GM19099 (cell line): Measurements from ENCODE around the gene NUCKS1.

ENCODE experiments used
- POLR2A ChIP-seq: IDR thresholded peaks from 3 replicates; pipeline ENCODE4 v1.6.1; 2011; ENCODE audit warnings: low read depth; ENCODE audit not compliant: insufficient read length; ENCODE audit errors: extremely low read depth

Gene NUCKS1

DNA sequence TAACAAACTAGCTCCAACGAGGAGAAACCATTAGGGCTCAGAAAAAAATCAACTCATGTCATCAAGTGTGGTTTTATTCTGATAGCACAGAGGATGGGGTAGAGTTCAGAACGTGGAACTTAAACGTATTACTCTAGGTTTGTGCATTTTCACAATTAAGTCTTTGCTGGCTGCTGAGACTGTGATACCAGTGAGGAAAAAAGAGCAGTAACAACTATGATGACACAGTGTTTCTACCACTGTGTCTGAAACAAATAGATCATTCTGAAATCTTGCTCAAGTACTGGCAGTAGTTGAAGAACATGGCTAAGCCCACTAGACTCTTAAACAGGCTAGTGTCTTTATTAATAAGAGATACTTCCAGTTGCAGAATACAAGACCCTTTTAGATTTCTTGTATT lies 31.0 kb downstream of the NUCKS1 start:
- TF ChIP-seq POLR2A: no peak

GRCh38 chr1:205716371-205717132 lies 33.4 kb downstream of the NUCKS1 start:
- no peak for TF ChIP-seq POLR2A

DNA sequence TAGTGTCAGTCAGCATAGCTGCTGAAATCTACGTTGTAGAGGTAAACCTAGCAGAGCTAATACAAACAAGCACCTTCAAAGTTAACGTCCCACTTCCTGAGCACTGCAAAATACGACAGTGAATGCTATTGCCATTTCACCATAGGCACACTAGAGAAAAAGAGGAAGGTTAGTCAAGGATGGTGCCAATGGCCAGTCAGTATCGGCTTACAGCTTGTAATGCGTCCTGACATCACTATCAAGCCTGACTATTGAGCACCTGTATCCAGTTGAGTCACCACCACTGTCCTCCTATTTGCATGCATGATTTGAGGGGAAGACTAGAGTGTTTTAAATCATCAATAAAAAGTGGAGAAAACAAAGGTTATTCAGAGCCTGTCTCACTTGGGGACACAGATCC lies 34.4 kb downstream of the NUCKS1 start:
- no peak for TF ChIP-seq POLR2A

DNA sequence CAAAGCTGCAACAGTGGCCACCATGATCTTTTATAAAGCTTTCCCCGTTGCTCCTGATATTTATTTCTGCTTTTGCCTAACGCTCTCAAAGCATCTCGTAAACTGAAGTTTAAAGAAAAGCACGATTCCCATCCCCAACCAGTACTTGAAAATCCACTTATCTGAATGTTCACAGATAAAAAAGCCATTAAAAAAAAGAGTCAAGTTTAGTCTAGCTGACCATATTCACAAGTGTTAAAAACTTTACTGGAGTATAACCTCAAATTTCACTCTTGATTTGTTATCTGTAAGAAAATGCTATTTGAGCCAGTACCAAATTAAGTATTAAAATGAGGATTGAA lies 35.1 kb downstream of the NUCKS1 start:
- TF ChIP-seq POLR2A: no peak

DNA sequence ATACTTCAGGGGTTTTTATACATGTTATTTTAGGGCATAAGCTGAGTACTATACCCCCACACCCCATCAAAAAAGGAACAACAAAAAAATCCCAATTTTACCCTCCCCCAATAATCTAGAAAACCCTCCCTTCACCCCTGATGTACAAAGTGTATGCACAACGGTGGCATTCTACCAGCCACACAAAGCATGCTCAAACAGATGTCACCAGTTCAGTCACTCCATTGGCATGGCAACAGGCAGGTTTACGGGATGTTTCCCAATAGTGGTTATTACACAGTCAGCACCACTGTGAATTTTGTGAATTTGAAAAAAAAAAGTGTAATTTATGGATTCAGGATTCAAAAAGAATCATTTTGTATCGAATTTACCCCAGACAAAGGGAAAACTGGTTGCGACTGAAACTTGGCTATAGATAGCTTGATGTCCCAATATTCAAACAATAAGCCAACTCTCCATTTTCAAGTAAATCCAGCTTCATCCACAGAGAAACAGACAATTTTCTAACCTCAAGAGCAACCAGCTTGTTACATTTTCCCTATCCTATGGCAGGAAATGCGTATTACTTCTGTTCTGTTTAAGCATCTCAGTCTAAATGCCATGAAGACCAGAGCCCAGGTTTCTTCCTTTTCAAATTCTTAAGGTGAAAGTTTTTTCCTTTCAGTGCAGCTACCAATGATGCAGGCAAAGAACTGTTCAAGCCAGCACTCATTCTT lies 35.6 kb downstream of the NUCKS1 start:
- TF ChIP-seq POLR2A: no peak

DNA sequence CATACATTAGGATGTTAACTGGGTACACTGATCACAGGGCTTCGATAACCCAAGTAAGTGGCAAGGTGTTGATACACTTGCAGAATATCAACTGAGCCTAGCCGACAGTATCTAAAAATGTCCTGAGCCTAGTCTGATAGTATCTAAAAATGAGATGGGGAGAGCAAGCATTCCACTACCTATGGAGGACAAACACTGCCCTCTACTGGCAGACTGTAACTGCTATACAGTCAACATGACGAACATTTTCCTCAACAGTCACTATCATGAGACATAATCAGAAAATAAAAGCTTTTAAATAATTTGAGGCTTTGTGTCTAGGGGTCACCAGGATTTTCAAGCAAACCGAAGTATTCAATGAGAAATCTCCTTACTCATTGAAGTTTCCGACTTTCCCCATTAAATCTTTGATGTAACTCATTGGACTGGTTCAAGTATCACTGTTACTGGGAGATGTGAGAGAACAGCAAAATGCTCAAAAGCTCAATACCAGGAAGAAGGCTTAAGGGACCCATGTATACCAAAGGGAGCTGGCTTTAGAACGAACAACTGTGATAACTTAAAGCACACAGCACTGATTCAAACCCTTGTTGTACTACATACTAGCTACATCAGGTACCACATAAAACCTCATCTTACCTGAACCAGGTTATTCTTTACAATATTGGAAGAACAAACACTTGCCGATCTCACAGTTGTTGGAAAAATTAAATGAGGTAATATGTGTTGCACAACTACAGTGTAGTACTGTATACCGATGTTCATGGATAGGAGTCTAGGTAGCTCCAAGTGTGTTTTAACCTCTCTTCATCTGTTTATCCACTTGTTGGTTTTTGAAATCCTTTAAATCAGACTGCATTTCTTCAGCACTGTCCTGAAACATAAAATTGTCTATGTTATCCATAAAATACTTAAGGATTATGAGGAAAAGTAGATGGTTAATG lies 38.6 kb downstream of the NUCKS1 start:
- no peak for TF ChIP-seq POLR2A

DNA sequence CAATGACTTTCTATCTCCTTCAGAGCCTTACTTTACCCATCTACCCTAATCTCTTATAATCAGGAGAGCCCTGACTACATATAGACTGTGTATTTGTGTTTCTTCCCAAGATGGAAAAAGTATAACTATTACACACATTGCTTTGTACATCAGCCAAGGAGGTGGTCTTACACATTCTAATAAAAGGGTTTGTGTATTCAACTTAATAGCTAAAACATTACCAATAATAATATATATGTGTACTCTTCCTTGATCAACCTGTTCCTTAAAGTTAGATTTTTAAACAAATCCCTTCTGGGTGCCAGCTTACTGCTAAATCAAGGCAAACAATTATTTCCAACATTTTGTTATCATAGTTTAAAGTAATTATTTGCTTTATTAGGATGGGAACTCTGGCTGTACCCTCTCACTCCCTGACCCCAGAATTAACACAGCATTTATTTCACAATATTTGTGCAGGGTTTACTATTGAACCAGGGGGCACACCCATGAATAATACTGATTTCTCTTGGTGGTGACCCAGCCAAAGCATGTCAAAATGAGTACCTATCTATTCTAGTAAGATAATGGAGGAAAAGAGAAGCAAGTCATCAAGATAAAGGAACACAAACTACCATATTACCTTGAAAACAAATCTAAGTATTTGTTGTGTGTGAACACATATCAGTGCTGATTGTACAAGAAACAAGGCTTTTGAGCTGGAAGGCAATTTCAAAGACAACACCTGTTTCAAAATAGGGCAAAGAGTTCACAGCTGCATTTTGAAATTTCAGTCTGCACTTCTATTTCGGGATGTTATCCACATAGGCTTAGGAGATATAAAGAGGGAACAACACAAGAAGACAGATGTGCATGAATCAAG lies 39.5 kb downstream of the NUCKS1 start:
- TF ChIP-seq POLR2A: no peak

DNA sequence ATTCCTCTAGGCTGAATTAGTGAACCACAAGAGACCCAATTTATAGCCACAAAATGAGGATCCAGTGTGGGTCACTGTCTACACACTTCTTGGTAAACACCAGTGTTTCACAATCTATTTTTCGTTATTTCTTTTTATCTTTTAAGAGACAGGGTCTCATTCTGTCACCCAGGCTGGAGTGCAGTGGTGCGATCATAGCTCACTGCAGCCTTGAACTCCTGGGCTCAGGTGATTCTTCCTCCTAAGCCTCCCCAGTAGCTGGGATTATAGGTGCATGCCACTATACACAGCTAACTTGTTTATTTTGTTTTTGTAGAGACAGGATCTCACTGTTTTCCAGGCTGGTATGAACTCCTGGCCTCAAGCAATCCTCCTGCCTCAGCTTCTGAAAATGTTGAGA lies 40.3 kb downstream of the NUCKS1 start:
- no peak for TF ChIP-seq POLR2A

DNA sequence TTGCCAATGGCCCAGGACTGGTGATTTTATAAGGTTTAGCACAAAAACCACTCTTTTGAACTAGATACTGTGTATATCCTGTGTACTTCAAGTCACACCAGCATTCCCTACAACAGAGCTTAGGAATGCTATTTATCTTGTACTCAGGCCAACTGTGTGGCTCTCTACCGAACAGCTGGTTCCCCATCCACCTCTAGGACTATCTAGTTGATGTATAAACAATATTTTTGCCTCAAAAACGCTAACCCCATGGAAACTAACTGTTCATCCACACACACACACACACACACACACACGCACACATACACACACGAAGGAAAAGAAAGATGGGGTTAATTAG lies 41.0 kb downstream of the NUCKS1 start:
- no peak for TF ChIP-seq POLR2A

GRCh38 chr1:205706601-205707502 lies 43.1 kb downstream of the NUCKS1 start:
- no peak for TF ChIP-seq POLR2A

DNA sequence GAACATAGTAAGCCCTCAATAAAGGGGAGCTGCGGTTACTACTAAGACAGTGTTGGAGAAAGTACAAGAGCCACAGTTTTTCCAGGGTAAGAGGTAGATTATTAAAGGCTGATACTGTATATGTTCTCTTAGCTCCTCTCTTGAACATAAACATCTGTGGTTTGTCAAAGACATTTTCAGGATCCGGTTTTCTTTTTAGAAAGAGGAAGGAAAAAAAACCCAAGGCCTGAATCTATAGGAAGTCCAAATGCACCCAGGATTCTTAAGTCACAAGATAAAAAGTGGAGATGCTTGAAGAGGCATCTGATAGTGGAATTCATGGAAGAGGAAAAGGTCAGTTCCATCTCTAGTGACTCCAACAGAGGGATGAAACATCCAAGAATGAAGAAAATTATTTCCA lies 45.1 kb downstream of the NUCKS1 start:
- TF ChIP-seq POLR2A: no peak

DNA sequence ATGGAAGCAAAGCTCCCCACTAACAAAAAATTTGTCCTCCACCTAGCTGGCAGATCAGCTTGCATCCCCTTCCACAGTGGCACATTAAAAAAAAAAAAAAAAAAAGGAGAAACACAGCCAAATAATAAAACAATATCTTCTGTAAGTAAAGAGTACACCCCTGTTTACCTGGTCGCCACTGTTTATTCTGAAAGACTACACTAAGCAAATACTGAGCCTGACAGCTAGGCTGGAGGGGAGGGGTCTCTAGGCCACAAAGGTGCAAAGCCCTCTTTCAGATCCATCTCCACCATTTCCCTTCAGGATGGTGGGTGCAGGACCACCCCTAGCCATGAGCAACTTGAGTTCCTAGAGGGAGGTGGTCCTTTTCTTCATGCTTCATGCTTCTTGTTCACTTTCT lies 46.9 kb downstream of the NUCKS1 start:
- TF ChIP-seq POLR2A: no peak

DNA sequence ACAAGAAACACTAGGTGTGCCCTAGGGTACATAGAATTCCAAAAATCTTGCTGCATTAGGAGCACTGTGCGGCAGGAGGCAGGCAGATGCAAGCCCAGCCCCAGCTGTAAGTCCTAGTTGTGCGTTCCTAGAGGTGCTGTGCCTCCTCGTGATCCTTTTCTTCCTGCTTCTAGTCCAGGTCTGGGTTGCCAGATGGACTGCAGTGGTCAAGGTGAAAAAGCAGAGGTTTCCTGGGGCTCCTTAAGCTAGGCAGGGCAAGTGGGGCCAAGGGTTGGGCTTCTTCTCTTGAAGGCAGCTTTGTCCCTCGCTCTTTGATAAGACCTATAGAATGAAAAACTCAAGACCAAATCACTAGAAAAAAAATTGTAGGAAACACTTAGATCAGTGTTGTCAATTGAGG lies 48.1 kb downstream of the NUCKS1 start:
- TF ChIP-seq POLR2A: no peak

GRCh38 chr1:205701420-205701819 lies 48.6 kb downstream of the NUCKS1 start:
- TF ChIP-seq POLR2A: no peak

- no peak for TF ChIP-seq POLR2A
Observed at GRCh38 chr1:205700865-205701401, 49.0 kb downstream of the NUCKS1 start.
